Right cardiac atrium (tissue), 5 donors: ENCODE measurements around the gene EEF1A2. TPM values are rescaled to one million over a fixed set of nuclear protein-coding genes. Genes with fewer than 3 reads are reported as not detected.
A peak's percentile ranks its signal among the peaks of the same experiment; 100 is the strongest.

Source experiments
- ATAC-seq, 2 donors: fragments of 200-7000 bp; cut with Tn5 transposase; one replicate each; pipeline versions ENCODE4 v1.8.0 to v1.9.1; 2020; ENCODE audit warnings: moderate library complexity in 2 of 2, mild to moderate bottlenecking in 1 of 2
- DNase-seq, 3 donors: peaks; one replicate each; pipeline ENCODE4 v3.0.0-alpha.2; 2020
- H3K27ac ChIP-seq: one replicate; pipeline ENCODE4 v1.5.1; 2013; ENCODE audit warnings: mild to moderate bottlenecking, low read length, control low read depth, moderate library complexity
- H3K27me3 ChIP-seq: one replicate; pipeline ENCODE4 v1.6.1; 2013; ENCODE audit not compliant: control insufficient read depth, insufficient read depth
- H3K4me1 ChIP-seq: one replicate; pipeline ENCODE4 v1.6.1; 2013; ENCODE audit warnings: low read length; ENCODE audit not compliant: control insufficient read depth, insufficient read depth
- H3K4me3 ChIP-seq: one replicate; pipeline ENCODE4 v1.5.1; 2013; ENCODE audit warnings: low read length, control low read depth
- H3K9me3 ChIP-seq: one replicate; pipeline ENCODE4 v1.6.1; 2013; ENCODE audit warnings: low read length; ENCODE audit not compliant: control insufficient read depth
- WGBS: extraction: QIAGEN DNeasy Blood & Tissue Kit; methylation state at CpG from one replicate; pipeline ENCODE4 v1.1.7; 2013; 5-methylcytosine and 5-hydroxymethylcytosine counted together
- intact Hi-C, 4 donors: fragments of 100-400 bp; cut with DNase I; formaldehyde crosslinking; loops; one replicate each; pipeline versions ENCODE4 v1.11.0 to v1.14.0; 2022 to 2023
- polyA plus RNA-seq: library from polyadenylated mRNA; stranded (reverse); fragments of 200-250 nt; gene quantifications from one replicate; pipeline ENCODE4 v1.2.3, GENCODE V29; 2013
- total RNA-seq, 4 donors: library from RNA; stranded (reverse); fragmentation: NEBNext Ultra II Directional; extraction: Animal tissue kit (Norgen Biotek cat#: 25700); gene quantifications; one replicate each; pipeline ENCODE4 v1.2.1, GENCODE V29; 2021
- donor health status: healthy with polysubstance abuse.
- donor health status: DM: no; HTN: yes; CAD: no.
- donor health status: DM: no; HTN: no; CAD: no.
- donor health status: DM: no; HTN: yes; CAD: no; lungs with severe emphysema.
- donor health status: DM: yes; HTN: yes; CAD: no.

Gene EEF1A2
- total and polyA plus RNA-seq, 5 donors = 701 to 1,033 (median 936) TPM

DNA sequence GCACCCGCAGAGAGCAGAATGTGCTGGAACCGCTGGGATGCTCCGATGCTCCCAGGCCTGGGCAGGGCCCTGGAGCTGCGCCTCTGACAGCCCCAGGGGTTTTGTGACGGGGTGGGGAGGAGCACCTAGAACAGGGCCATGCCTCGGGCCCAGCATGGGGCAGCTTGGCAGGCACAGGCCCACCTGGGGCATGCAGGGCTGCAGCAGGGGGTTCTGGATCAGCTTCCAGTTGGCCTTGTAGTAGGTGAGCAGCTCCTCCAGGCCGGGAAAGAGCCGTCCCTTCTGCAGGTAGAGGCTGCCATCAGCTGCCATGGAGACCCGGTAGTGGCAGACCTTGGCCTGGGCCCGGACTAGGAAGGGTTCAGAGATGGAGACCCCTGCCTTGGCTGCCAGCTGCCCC, 44.2 kb upstream of the EEF1A2 start:
- intact Hi-C loops = loop anchor here in 1 of 4 donors (10.0 kb wide), 1 partner anchor 212 kb away; no protein-coding TSS in a partner anchor
- DNase-seq = no peak
- WGBS = 87% methylated on average over 10 of the region's 10 CpGs
- no peaks in the 10 kb centered on the region for H3K9me3 ChIP-seq
- no peaks in the 10 kb centered on the region for H3K4me1 ChIP-seq
- no peaks in the 10 kb centered on the region for H3K27me3 ChIP-seq
- H3K27ac ChIP-seq = no peak overlapping the region
- H3K4me3 ChIP-seq = no peak overlapping the region
- no peak for ATAC-seq

DNA sequence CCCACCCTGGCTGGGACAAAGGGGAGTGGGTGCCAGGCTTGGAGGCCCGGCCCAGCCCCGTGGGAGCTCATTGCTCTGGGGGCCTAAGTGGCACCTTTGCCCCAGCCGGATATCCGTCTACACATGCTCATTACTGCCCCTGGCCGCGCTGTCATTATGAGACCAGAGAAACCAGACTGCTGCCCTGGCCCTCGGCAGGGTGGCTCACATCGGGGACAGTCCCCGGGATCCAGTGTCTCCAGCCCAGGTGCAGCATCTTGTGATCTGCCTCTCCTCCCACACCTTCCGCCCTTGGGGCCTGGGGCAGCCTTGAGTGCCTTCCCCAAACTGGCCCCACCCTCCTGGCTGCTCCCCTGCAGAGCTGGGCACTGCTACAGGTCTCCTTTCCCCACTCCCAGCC, 43.8 kb upstream of the EEF1A2 start:
- no peak overlapping the region for H3K4me3 ChIP-seq
- intact Hi-C loops = loop anchor here in 1 of 4 donors (10.0 kb wide), 1 partner anchor 212 kb away; no protein-coding TSS in a partner anchor
- H3K9me3 ChIP-seq = no peaks in the 10 kb centered on the region
- H3K27me3 ChIP-seq = no peaks in the 10 kb centered on the region
- 84% methylated on average over 10 of the region's 10 CpGs for WGBS
- H3K4me1 ChIP-seq = no peaks in the 10 kb centered on the region
- H3K27ac ChIP-seq = no peak overlapping the region
- no peak for DNase-seq
- no peak for ATAC-seq

DNA sequence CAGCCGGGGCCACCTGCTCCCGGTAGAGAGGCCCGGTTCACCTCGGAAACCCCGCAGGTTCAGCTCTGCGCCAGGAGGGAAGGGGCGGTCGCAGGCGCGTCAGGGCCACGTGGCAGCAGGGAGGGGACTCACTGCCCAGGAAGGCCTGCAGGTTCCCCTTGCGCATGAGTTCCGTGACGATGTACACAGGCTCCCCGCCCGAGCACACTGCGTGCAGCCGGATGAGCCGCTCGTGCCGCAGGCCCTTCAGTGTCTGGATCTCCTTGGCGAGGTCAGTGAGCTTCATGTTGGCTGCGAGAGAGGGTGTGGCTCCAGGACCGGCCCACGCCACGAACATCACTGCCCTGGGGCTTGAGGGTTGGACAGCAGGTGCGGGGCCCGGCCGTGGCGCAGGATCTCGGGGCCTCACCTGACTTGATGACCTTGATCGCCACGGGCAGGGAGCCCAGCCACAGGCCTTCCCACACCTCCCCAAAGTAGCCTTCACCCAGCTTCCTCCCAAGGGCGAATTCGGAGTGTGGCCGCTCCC, 43.2 kb upstream of the EEF1A2 start:
- WGBS = 83% methylated on average over 36 of the region's 36 CpGs
- no peaks in the 10 kb centered on the region for H3K9me3 ChIP-seq

DNA sequence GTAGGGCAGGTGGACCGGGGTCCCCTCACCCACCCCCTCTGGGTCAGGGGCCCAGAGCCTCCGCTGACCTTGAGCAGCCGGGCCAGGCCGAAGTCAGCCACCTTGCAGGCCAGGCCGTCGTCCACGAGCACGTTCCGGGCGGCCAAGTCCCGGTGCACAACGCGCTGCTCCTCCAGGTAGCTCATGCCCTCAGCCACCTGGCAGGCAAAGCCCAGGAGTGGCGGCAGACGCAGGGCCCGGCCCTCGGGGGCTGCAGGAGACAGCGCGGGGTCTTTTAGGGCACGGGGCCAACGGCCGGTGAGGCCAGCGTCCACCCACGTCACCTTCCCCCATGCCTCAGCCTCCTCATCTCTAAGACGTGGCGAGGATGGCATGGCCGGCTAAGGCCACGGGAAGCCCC, 42.5 kb upstream of the EEF1A2 start:
- no peaks in the 10 kb centered on the region for H3K9me3 ChIP-seq
- 90% methylated on average over 28 of the region's 28 CpGs for WGBS
- ATAC-seq = no peak
- intact Hi-C loops = loop anchor here in 1 of 4 donors (10.0 kb wide), 1 partner anchor 213 kb away; no protein-coding TSS in a partner anchor
- H3K27me3 ChIP-seq = no peaks in the 10 kb centered on the region
- no peak overlapping the region for H3K27ac ChIP-seq
- H3K4me1 ChIP-seq = no peaks in the 10 kb centered on the region
- H3K4me3 ChIP-seq = no peak overlapping the region
- no peak for DNase-seq

More for the DNA sequence above, 43.2 kb upstream of the EEF1A2 start:
- ATAC-seq (no peak), DNase-seq (no peak)
- Histone ChIP-seq H3K4me3 (no peak overlapping the region), H3K4me1 (no peaks in the 10 kb centered on the region), H3K27me3 (no peaks in the 10 kb centered on the region), H3K27ac (no peak overlapping the region)
- intact Hi-C loops = loop anchor here in 1 of 4 donors (10.0 kb wide), 1 partner anchor 213 kb away; no protein-coding TSS in a partner anchor

DNA sequence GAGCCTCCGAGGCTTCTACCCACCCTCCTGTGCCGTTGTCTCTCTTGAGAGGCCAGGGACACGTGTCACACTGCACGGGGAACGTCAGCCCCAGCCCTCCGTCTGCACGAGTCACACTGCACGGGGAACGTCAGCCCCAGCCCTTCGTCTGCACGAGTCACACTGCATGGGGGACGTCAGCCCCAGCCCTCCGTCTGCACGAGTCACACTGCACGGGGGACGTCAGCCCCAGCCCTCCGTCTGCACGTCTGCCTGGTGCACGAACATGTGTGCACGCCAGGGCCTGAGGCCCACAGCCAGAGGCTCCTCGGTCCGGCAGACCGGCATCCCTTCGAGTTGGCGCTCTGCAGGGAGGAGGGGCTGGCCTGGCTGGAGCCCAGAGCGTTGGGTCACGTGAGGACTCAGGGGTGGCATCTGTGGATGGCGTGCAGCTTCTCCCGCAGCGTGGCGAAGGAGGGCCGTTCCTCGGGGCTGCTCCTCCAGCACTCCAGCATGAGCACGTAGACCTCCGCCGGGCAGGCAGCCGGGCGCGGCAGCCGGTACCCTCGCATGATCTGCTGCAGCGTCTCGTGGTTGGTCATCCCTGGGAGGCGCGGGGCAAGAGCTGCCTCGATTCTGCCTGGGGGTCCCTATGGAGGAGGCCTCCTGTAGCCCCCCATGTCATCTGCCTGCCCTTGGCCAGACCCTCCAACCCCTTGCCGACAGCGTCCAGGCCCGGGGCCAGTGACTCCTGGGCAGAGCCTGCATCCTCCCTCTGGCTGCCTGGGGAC, 41.7 kb upstream of the EEF1A2 start:
- no peaks in the 10 kb centered on the region for H3K9me3 ChIP-seq
- ATAC-seq (no peak), DNase-seq (no peak)
- H3K4me1 ChIP-seq = no peaks in the 10 kb centered on the region
- WGBS = 67% methylated on average over 49 of the region's 49 CpGs
- H3K4me3 ChIP-seq = no peak overlapping the region
- no peak overlapping the region for H3K27ac ChIP-seq
- H3K27me3 ChIP-seq = no peaks in the 10 kb centered on the region
- intact Hi-C loops = loop anchor here in 1 of 4 donors (10.0 kb wide), 1 partner anchor 214 kb away; no protein-coding TSS in a partner anchor

DNA sequence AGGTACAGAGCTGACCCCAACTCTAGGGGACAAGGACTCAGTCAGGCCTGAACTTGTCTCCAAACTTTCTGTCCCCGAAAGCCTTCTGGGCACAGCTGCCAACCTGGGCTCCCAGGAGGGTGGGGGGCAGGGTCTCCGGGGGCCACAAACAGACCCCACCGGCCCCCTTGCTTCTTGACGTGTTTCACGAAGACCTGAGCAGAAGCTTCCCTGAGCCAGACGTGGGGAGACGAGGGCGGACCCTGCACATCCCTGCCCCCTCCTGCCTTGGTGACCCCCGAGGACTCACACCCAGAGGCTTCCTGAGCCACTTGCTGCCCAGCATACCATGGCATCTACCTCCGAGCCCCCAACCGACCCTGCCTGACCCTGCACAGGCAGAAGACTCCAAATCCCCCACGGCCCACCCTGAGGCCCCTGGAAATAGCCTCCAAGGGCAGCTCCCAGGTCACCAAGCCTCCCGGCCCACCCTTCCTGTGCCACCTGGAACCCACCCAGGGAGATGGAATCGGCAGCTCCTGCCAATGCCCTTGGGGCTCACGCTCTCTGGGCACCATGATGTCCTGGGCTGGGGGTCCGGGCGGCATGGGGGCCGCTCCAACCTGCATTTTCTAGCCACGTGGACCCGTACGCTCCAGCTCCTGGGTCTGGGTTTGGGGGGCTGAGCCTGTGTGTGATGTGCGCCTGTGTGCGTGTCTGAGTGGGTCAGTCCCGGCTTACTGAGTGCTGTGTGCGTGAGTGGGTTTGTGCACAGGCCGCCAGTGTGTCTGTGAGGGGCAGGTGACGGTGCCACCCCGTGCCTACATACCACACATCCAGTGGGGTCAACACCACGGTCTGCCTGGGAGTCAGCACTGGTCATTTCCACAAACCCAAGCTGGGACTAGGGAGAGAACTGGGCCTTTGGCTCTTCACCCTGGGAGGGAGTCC, 40.8 kb upstream of the EEF1A2 start:
- no peak overlapping the region for H3K27ac ChIP-seq
- DNase-seq (peak in 1 of 3 donors; percentile 33), ATAC-seq (no peak)
- intact Hi-C loops = loop anchor here (2.0 to 10.0 kb wide), 5 partner anchors 215 to 435 kb away; partner anchors contain the start of gene SAMD10 (in 1 of the 4)
- H3K9me3 ChIP-seq = no peaks in the 10 kb centered on the region
- H3K27me3 ChIP-seq = no peaks in the 10 kb centered on the region
- H3K4me3 ChIP-seq = no peak overlapping the region
- H3K4me1 ChIP-seq = no peaks in the 10 kb centered on the region
- WGBS = 88% methylated on average over 29 of the region's 29 CpGs

DNA sequence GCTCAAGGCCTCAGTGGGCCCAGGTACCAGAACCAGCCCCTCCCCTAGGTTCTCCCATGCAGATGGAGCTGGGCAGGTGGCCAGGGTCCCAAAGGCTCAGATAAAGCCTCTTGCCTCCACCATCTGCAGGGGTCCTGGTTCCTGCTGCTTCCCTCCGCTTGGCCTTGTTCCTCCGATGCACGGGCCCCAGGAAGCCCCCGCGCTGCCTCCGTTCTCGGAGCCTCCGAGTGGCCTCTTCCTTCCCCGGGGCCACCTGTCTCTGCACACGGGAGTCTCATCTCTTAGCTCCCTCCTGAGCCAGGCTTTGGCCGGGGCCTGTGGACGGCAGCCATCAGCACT, 40.2 kb upstream of the EEF1A2 start:
- H3K27me3 ChIP-seq = no peaks in the 10 kb centered on the region
- peak in 1 of 3 donors; percentile 62 for DNase-seq
- H3K9me3 ChIP-seq = no peaks in the 10 kb centered on the region
- H3K4me3 ChIP-seq = no peak overlapping the region
- ATAC-seq = no peak
- 80% methylated on average over 12 of the region's 12 CpGs for WGBS
- H3K27ac ChIP-seq = no peak overlapping the region
- H3K4me1 ChIP-seq = no peaks in the 10 kb centered on the region
- intact Hi-C loops = loop anchor here (2.0 to 10.0 kb wide), 4 partner anchors 246 to 436 kb away; partner anchors contain the start of gene SAMD10 (in 1 of the 4)

DNA sequence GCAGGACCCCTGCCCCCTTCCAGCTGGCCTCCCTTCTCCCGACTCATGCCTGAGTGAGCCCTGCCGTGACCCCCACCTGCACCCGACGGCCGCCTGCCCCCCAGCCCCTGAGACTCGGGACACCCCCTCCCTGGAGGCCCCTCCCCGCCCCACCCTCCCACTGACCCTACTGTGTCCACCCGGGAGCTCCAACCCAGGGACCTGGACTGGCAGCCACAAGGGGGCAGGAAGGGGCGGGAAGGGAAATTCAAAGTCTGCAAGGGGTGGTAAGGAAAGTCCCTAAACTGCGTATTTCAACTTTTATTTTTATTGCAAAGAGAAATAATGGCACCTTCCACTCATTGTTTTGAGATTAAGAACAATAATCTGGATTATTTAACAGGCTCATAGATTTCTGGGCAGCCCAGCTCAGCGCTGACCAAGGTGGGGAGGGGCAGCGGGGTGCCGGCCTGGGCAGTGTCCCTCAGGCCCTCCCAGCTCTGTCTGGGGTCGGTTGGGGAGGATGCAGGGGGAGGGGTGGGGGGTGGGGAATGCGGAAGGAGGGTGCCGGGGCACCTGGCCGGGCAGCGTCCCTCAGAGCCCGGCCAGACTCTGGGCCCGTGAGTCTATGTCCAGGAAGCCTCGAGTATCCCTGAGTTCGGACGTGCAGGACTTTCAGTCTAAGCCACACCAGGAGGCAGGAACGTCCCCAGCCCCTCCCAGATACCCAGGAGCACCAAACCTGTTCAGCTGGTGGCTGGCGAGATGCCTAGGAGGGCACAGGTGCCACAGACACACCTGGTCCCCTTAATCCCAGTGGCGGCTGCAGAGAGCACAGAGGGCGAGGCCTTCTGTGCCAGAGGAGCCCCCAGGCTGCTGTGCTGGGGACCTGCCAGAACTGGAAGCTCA, 39.6 kb upstream of the EEF1A2 start:
- H3K27ac ChIP-seq = no peak overlapping the region
- no peak overlapping the region for H3K4me3 ChIP-seq
- 49% methylated on average over 27 of the region's 27 CpGs for WGBS
- DNase-seq = peak in 2 of 3 donors; percentile 50 to 60
- intact Hi-C loops = loop anchor here (2.0 to 10.0 kb wide), 4 partner anchors 246 to 436 kb away; partner anchors contain the start of gene SAMD10 (in 1 of the 4)
- no peaks in the 10 kb centered on the region for H3K9me3 ChIP-seq
- no peaks in the 10 kb centered on the region for H3K4me1 ChIP-seq
- ATAC-seq = peak; percentile 32 to 53
- H3K27me3 ChIP-seq = no peaks in the 10 kb centered on the region

DNA sequence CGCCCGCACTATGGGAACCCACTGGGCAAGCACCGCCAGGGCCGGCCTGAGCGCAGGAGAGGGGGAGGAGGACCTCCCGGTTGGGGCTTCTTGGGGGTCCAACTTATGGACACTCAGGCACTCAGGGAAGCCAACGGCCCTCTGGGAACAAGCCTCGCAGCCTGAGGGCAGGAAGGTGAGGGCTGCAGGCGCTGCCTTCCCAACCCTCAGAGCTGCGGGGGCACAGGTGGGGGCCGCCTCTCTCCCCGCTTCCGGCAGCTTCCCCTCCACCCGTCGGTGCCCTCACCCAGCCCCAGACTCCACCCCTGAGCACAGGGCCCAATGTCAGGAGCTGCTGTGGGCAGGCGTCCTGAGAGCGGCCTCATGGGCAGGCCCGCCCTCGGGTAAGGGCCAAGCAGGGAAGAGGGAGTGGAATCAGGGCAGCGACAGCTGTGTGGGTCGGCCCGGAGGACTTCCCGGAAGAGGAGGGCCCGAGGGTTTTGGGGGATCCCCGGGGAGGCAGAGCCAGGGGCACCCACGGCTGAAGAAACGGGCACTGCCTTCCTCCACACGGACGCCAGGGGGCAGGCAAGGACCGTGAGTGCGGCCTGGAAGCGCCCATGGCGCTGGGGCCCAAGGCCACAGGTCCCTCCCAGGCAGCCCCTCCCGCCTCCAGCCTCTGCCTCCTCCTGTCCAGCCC, 38.8 kb upstream of the EEF1A2 start:
- H3K27me3 ChIP-seq = no peaks in the 10 kb centered on the region
- H3K27ac ChIP-seq = no peak overlapping the region
- H3K9me3 ChIP-seq = no peaks in the 10 kb centered on the region
- WGBS = 17% methylated on average over 34 of the region's 34 CpGs
- intact Hi-C loops = loop anchor here (2.0 to 10.0 kb wide), 5 partner anchors 75 to 437 kb away; partner anchors contain the start of gene SAMD10 (in 1 of the 4)
- DNase-seq (peak; percentile 88 to 94 (median 93)), ATAC-seq (peak; percentile 86 to 90)
- no peak overlapping the region for H3K4me3 ChIP-seq
- no peaks in the 10 kb centered on the region for H3K4me1 ChIP-seq
